ENCODE data around the gene LGSN. TPM values are rescaled to one million over a fixed set of nuclear protein-coding genes. Genes with fewer than 3 reads are reported as not detected.

The LGSN gene
- total and polyA plus RNA-seq, 10 of the 15 experiments (the other 5 are each of a cell fraction or from before 2014, with no cell fraction given): not detected

DNA sequence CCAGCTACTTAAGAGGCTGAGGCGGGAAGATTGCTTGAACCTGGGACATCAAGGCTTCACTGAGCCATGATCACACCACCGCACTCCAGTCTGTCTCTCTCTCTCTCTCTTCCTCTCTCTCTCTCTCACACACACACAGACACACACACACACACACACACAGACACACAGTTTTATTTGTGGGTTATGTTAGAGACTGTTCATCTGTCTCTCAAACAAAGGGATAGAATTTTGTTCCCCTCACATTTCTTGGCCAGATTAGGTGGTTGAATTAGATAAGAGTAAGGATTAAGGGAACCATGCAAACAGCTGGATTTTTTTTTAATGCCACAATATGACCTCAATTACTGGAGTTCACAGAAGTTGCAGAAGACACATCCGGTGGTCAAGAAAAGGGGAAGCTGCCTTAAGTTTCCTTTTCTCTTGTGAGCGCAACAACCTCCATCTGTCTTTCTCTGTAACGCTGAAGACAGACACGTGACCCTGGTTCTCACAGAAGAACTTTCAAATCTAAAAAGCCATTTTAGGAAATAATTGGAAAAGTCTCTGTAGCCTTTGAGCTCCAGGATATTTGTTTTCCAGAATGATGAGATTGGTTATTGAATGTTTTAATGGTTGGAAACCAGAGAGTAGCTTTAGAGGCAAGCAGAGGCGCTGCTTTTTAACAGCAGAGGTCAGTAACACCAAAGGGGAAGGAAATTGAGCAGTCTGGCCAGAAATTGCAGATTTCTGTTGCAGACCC, 32.9 kb upstream of the LGSN start (continued):
- TF ChIP-seq FOXM1 (IDR thresholded peaks at IDR 0.05; ENCODE audit: low read depth, low read length) (peak; percentile 93), IKZF1 (conservative IDR thresholded peaks at IDR 0.05) (peak; percentile 97), STAT3 (IDR thresholded peaks at IDR 0.05; ENCODE audit: low read depth, low read length) (peak; percentile 82), FOXK2 (IDR thresholded peaks at IDR 0.05) (no peak), ZBED1 (IDR thresholded peaks at IDR 0.05; ENCODE audit: borderline replicate concordance) (peak; percentile 89; the same call in 1 of the 2 replicates), MYB (IDR thresholded peaks at IDR 0.05; ENCODE audit: borderline replicate concordance, low read depth, low read length) (no peak), SP1 (IDR thresholded peaks at IDR 0.05; ENCODE audit: low read depth, low read length) (no peak), BACH1 (IDR thresholded peaks at IDR 0.05; ENCODE audit: borderline replicate concordance) (no peak; the same call in none of the 2 replicates), KLF5 (IDR thresholded peaks at IDR 0.05; ENCODE audit: partially characterized antibody) (peak; percentile 29), SUZ12 (IDR thresholded peaks at IDR 0.05; ENCODE audit: unreplicated experiment) (no peak), FOS (IDR thresholded peaks at IDR 0.05; ENCODE audit: borderline replicate concordance, extremely low read depth, insufficient read length) (no peak), TCF12 (IDR thresholded peaks at IDR 0.05; ENCODE audit: low read depth, low read length) (peak; percentile 92), MEF2B (IDR thresholded peaks at IDR 0.05; ENCODE audit: partially characterized antibody, poor library complexity, severe bottlenecking) (peak; percentile 72), YBX1 (IDR thresholded peaks at IDR 0.05) (no peak), RBBP5 (conservative IDR thresholded peaks at IDR 0.05) (no peak), ZNF207 (IDR thresholded peaks at IDR 0.05; ENCODE audit: borderline replicate concordance) (peak; percentile 69; the same call in 1 of the 2 replicates)
- TF ChIP-seq, protein P1, sequence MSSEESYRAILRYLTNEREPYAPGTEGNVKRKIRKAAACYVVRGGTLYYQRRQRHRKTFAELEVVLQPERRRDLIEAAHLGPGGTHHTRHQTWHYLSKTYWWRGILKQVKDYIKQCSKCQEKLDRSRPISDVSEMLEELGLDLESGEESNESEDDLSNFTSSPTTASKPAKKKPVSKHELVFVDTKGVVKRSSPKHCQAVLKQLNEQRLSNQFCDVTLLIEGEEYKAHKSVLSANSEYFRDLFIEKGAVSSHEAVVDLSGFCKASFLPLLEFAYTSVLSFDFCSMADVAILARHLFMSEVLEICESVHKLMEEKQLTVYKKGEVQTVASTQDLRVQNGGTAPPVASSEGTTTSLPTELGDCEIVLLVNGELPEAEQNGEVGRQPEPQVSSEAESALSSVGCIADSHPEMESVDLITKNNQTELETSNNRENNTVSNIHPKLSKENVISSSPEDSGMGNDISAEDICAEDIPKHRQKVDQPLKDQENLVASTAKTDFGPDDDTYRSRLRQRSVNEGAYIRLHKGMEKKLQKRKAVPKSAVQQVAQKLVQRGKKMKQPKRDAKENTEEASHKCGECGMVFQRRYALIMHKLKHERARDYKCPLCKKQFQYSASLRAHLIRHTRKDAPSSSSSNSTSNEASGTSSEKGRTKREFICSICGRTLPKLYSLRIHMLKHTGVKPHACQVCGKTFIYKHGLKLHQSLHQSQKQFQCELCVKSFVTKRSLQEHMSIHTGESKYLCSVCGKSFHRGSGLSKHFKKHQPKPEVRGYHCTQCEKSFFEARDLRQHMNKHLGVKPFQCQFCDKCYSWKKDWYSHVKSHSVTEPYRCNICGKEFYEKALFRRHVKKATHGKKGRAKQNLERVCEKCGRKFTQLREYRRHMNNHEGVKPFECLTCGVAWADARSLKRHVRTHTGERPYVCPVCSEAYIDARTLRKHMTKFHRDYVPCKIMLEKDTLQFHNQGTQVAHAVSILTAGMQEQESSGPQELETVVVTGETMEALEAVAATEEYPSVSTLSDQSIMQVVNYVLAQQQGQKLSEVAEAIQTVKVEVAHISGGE (CRISPR knock-in tag; IDR thresholded peaks at IDR 0.05): no peak
- TF ChIP-seq, protein P2, sequence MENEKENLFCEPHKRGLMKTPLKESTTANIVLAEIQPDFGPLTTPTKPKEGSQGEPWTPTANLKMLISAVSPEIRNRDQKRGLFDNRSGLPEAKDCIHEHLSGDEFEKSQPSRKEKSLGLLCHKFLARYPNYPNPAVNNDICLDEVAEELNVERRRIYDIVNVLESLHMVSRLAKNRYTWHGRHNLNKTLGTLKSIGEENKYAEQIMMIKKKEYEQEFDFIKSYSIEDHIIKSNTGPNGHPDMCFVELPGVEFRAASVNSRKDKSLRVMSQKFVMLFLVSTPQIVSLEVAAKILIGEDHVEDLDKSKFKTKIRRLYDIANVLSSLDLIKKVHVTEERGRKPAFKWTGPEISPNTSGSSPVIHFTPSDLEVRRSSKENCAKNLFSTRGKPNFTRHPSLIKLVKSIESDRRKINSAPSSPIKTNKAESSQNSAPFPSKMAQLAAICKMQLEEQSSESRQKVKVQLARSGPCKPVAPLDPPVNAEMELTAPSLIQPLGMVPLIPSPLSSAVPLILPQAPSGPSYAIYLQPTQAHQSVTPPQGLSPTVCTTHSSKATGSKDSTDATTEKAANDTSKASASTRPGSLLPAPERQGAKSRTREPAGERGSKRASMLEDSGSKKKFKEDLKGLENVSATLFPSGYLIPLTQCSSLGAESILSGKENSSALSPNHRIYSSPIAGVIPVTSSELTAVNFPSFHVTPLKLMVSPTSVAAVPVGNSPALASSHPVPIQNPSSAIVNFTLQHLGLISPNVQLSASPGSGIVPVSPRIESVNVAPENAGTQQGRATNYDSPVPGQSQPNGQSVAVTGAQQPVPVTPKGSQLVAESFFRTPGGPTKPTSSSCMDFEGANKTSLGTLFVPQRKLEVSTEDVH (IDR thresholded peaks at IDR 0.05; ENCODE audit: low read depth, partially characterized antibody): peak; percentile 40
- TF ChIP-seq, protein P3, sequence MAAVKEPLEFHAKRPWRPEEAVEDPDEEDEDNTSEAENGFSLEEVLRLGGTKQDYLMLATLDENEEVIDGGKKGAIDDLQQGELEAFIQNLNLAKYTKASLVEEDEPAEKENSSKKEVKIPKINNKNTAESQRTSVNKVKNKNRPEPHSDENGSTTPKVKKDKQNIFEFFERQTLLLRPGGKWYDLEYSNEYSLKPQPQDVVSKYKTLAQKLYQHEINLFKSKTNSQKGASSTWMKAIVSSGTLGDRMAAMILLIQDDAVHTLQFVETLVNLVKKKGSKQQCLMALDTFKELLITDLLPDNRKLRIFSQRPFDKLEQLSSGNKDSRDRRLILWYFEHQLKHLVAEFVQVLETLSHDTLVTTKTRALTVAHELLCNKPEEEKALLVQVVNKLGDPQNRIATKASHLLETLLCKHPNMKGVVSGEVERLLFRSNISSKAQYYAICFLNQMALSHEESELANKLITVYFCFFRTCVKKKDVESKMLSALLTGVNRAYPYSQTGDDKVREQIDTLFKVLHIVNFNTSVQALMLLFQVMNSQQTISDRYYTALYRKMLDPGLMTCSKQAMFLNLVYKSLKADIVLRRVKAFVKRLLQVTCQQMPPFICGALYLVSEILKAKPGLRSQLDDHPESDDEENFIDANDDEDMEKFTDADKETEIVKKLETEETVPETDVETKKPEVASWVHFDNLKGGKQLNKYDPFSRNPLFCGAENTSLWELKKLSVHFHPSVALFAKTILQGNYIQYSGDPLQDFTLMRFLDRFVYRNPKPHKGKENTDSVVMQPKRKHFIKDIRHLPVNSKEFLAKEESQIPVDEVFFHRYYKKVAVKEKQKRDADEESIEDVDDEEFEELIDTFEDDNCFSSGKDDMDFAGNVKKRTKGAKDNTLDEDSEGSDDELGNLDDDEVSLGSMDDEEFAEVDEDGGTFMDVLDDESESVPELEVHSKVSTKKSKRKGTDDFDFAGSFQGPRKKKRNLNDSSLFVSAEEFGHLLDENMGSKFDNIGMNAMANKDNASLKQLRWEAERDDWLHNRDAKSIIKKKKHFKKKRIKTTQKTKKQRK (IDR thresholded peaks at IDR 0.05; ENCODE audit: low read depth, low read length): no peak
- TF ChIP-seq, protein P4, sequence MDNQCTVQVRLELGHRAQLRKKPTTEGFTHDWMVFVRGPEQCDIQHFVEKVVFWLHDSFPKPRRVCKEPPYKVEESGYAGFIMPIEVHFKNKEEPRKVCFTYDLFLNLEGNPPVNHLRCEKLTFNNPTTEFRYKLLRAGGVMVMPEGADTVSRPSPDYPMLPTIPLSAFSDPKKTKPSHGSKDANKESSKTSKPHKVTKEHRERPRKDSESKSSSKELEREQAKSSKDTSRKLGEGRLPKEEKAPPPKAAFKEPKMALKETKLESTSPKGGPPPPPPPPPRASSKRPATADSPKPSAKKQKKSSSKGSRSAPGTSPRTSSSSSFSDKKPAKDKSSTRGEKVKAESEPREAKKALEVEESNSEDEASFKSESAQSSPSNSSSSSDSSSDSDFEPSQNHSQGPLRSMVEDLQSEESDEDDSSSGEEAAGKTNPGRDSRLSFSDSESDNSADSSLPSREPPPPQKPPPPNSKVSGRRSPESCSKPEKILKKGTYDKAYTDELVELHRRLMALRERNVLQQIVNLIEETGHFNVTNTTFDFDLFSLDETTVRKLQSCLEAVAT (IDR thresholded peaks at IDR 0.05): peak; percentile 91
